ENCODE data around the gene RAD23B. TPM values are rescaled to one million over a fixed set of nuclear protein-coding genes. Genes with fewer than 3 reads are reported as not detected.

Gene RAD23B
- 92.4 TPM for total RNA-seq

DNA sequence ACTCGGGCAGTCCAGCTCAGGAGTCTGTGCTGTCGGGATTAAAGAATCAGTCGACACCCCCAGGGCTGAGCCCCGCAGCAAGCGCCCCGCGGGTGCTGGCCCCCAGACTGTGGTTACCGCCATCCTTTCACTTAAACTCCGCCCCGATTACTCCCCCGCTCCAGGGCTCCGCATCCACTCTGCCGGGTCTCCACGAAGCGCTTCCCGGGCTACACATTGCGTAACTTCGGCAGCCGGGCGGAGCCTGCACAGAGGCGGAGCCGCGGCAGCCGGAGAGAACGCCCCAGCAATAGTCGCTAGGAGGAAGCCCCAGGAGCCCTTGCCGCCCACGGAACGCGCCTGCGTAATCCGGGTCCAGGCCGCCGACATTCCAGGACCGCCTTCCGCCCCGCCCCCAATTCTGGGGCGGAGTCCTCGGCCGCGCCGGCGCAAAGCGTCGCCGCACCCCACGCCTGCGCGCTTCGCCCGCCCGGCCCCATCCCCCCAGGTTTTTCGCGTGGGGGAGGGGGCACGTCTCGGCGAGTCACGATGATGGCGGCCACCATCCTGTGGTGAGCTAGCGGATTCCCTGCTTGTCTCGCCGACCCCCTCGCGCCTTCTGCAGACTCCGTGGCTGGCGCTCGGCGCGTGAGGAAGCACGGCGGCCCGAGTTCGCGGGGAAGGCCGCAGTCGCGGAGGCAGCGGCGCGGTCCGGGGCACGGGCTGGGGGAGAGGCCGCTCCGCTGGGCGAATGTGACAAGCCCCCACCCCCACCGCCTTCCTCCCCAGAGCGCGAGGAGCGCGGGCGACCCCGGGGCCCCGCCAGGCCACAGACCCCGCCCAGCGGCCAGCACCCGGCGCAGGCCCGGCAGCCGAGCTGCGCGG is at the start of gene RAD23B:
Gene RAD23B, plus strand, starts transcription at position 521 of the 864 bp plus-strand sequence. CDS start 351 bp downstream, outside the sequence.
- Histone ChIP-seq H3K9me3 (ENCODE audit: control insufficient read depth in 3 of 3, low read length in 3 of 3) (no peaks in the 10 kb centered on the region), H3K9ac (ENCODE audit: low read depth in 1 of 3, low read length in 3 of 3) (peak within 1 kb of the TSS; percentile 95 to 99 (median 97)), H3K36me3 (ENCODE audit: control insufficient read depth in 3 of 3, insufficient read depth in 3 of 3, low read length in 3 of 3) (no peaks in the 10 kb centered on the region), H3K4me3 (ENCODE audit: low read length in 3 of 3) (peak within 1 kb of the TSS; percentile 93 to 95 (median 94)), H3K4me1 (ENCODE audit: control insufficient read depth in 3 of 3, insufficient read depth in 3 of 3, low read length in 3 of 3) (peaks cover 12 to 26% (median 16%) of the 10 kb centered on the region in 3 donors), H3K27ac (ENCODE audit: low read depth, low read length) (peak within 1 kb of the TSS; percentile 100), H3K27me3 (ENCODE audit: control insufficient read depth in 3 of 3, insufficient read depth in 3 of 3, low read length in 3 of 3) (no peaks in the 10 kb centered on the region)

DNA sequence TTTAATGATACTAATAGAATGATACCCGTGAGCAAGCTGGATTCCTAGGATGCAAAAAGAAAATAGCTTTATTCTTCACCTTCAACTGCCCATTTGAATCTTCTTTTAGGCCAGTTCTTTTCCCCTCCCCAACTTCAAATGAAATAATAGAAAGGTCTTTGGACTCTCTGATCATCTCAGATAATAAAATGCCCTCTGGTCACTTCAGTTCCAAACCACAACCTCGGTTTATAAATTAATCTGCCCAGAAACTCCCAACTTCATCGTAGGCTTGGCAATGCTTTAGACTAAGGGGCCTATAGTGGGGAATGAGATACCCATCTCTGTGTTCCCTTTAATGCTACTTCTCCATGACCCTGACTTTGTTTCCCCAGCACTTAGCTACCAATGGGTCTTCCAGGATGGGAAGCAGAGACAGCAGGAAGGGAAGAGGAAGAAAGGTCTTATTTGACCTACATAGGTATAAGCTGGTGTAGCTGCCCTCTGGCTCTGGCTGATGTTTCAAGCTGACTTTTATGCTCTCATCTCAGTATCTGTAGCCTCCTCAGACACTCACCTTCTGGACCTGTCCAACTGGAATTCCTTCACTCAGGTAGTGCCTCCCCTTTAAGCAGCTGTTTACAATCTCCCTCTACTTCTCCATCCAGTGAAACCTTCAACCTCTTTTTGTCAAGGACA is 47.2 kb upstream of the RAD23B start:
- Histone ChIP-seq H3K27ac (ENCODE audit: low read depth, low read length) (no peak overlapping the region), H3K36me3 (ENCODE audit: control insufficient read depth in 3 of 3, insufficient read depth in 3 of 3, low read length in 3 of 3) (no peaks in the 10 kb centered on the region), H3K9ac (ENCODE audit: low read depth in 1 of 3, low read length in 3 of 3) (no peak overlapping the region), H3K4me1 (ENCODE audit: control insufficient read depth in 3 of 3, insufficient read depth in 3 of 3, low read length in 3 of 3) (no peaks in the 10 kb centered on the region), H3K27me3 (ENCODE audit: control insufficient read depth in 3 of 3, insufficient read depth in 3 of 3, low read length in 3 of 3) (no peaks in the 10 kb centered on the region), H3K4me3 (ENCODE audit: low read length in 3 of 3) (no peak overlapping the region), H3K9me3 (ENCODE audit: control insufficient read depth in 3 of 3, low read length in 3 of 3) (no peaks in the 10 kb centered on the region)

DNA sequence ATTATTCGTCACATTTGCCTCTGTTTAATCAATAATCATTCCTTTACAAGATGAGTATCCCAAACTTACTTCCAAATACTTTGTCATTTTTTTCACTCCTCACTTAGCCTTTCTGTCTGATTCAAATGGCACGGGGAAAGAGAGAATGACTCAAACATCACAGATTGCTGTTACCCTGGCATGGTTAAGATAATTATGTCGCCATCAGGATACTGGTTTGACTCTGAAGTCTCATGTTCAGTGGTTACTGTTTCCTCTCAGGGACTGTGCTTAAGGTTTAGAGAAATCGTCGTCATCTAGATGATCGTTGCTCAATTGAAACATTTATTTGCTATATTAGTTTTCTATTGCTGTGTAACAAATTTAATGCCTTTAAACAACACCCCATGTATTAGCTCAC is 45.2 kb upstream of the RAD23B start:
- Histone ChIP-seq H3K9ac (ENCODE audit: low read depth in 1 of 3, low read length in 3 of 3) (no peak overlapping the region), H3K27ac (ENCODE audit: low read depth, low read length) (no peak overlapping the region), H3K36me3 (ENCODE audit: control insufficient read depth in 3 of 3, insufficient read depth in 3 of 3, low read length in 3 of 3) (no peaks in the 10 kb centered on the region), H3K4me1 (ENCODE audit: control insufficient read depth in 3 of 3, insufficient read depth in 3 of 3, low read length in 3 of 3) (no peaks in the 10 kb centered on the region), H3K9me3 (ENCODE audit: control insufficient read depth in 3 of 3, low read length in 3 of 3) (no peaks in the 10 kb centered on the region), H3K4me3 (ENCODE audit: low read length in 3 of 3) (no peak overlapping the region), H3K27me3 (ENCODE audit: control insufficient read depth in 3 of 3, insufficient read depth in 3 of 3, low read length in 3 of 3) (no peaks in the 10 kb centered on the region)

DNA sequence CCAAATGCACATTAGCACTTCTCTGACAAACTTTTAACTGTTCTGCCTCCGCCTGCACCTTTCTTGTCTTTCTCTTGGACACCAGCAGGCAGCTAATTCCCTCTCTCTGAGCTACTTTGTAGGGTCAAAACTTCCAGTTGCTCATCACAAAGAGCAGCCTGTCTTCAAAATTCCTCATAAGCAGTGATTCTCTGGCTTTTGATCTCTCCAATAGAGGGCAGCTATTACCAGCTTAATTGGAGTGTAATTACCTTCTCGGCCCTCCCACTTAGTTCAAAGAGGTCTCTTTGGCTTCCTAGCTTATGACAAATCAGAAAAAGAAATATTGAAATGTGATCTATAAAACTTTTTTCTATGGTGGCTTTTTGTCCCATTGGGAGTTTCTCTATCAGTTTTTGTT is 43.6 kb upstream of the RAD23B start:
- Histone ChIP-seq H3K36me3 (ENCODE audit: control insufficient read depth in 3 of 3, insufficient read depth in 3 of 3, low read length in 3 of 3) (no peaks in the 10 kb centered on the region), H3K4me3 (ENCODE audit: low read length in 3 of 3) (no peak overlapping the region), H3K9ac (ENCODE audit: low read depth in 1 of 3, low read length in 3 of 3) (no peak overlapping the region), H3K9me3 (ENCODE audit: control insufficient read depth in 3 of 3, low read length in 3 of 3) (no peaks in the 10 kb centered on the region), H3K27me3 (ENCODE audit: control insufficient read depth in 3 of 3, insufficient read depth in 3 of 3, low read length in 3 of 3) (no peaks in the 10 kb centered on the region), H3K4me1 (ENCODE audit: control insufficient read depth in 3 of 3, insufficient read depth in 3 of 3, low read length in 3 of 3) (peaks cover 0 to 6% (median 0%) of the 10 kb centered on the region in 3 donors), H3K27ac (ENCODE audit: low read depth, low read length) (no peak overlapping the region)

DNA sequence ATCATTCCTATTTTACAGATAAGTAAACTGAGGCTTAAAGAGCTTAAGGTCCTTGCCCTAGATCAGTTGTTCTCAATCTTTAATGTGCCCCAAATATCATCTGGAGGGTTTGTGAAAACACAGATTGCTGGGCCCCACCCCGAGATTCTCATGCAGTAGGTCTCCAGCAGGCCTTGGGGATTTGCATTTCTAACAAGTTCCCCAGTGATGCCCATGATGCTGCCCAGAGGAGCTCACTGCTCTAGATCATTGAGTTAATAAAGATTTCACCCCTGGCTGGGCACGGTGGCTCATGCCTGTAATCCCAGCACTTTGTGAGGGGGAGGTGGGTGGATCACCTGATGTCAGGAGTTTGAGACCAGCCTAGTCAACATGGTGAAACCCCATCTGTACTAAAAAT is 42.8 kb upstream of the RAD23B start:
- no peaks in the 10 kb centered on the region for H3K9me3 ChIP-seq (ENCODE audit: control insufficient read depth in 3 of 3, low read length in 3 of 3)
- peaks cover 0 to 6% (median 0%) of the 10 kb centered on the region in 3 donors for H3K4me1 ChIP-seq (ENCODE audit: control insufficient read depth in 3 of 3, insufficient read depth in 3 of 3, low read length in 3 of 3)
- H3K27ac ChIP-seq (ENCODE audit: low read depth, low read length) = no peak overlapping the region
- H3K27me3 ChIP-seq (ENCODE audit: control insufficient read depth in 3 of 3, insufficient read depth in 3 of 3, low read length in 3 of 3) = no peaks in the 10 kb centered on the region
- no peak overlapping the region for H3K4me3 ChIP-seq (ENCODE audit: low read length in 3 of 3)
- H3K9ac ChIP-seq (ENCODE audit: low read depth in 1 of 3, low read length in 3 of 3) = no peak overlapping the region
- no peaks in the 10 kb centered on the region for H3K36me3 ChIP-seq (ENCODE audit: control insufficient read depth in 3 of 3, insufficient read depth in 3 of 3, low read length in 3 of 3)

DNA sequence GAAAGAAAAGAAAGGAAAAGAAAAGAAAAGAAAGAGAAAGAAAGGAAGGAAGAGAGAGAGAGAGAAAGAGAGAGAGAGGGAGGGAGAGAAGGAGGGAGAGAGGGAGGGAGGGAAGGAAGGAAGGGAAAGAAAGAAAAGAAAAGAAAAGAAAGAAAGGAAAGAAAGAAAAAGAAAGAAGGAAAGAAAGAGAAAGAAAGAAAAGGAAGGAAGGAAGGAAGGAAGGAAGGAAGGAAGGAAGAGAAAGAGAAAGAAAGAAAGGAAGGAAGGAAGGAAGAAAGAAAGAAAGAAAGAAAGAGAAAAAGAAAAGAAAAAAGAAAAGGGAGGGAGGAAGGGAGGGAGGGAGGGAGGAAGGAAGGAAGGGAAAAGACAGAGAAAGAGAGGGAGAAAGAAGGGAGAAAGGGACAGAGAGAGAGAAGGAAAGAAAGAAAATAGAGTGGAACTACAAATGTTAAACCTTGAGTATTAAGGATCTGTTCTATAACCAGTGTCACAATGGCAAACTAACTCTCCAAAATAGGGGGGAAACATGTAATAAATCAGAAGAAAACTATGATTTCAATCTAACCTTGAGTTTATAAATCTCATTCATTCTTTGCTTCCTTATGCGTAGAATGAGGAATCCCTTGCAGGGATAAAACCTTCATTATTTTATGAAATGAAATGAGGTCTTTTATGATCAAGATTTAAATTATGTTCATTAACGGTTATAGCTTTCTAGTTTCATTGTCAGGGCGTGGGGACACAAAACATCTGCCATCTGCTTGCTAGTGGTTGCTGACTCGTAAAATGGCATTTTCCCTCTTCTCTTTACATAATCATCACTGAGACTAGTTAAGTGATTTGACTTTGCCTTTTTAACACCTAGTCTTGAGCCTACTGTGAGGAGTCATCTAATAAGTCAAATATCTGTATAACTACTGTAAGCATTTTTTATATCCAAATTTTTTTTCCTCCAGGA is 40.7 kb upstream of the RAD23B start:
- Histone ChIP-seq H3K36me3 (ENCODE audit: control insufficient read depth in 3 of 3, insufficient read depth in 3 of 3, low read length in 3 of 3) (no peaks in the 10 kb centered on the region), H3K4me3 (ENCODE audit: low read length in 3 of 3) (no peak overlapping the region), H3K9me3 (ENCODE audit: control insufficient read depth in 3 of 3, low read length in 3 of 3) (no peaks in the 10 kb centered on the region), H3K4me1 (ENCODE audit: control insufficient read depth in 3 of 3, insufficient read depth in 3 of 3, low read length in 3 of 3) (peaks cover 0 to 6% (median 0%) of the 10 kb centered on the region in 3 donors), H3K27ac (ENCODE audit: low read depth, low read length) (no peak overlapping the region), H3K27me3 (ENCODE audit: control insufficient read depth in 3 of 3, insufficient read depth in 3 of 3, low read length in 3 of 3) (no peaks in the 10 kb centered on the region), H3K9ac (ENCODE audit: low read depth in 1 of 3, low read length in 3 of 3) (no peak overlapping the region)

DNA sequence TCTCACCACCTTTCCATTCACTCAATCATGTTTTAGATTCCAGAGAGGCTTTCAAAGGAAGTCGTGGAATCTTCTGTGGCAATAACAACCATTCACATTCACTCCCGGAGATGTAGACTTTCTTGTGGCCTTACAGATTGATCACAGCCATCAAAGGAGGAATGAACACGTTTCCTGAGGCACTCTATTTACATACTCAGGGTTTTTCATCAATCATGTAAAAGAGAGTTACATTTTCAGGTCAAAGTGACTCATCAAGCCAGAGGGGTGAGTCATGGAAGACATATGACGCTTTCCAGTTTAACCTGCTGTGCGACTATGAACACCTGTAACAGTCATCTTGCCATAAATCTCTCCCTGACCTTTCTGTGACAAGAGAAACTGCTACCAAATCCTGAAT is 39.3 kb upstream of the RAD23B start:
- Histone ChIP-seq H3K9ac (ENCODE audit: low read depth in 1 of 3, low read length in 3 of 3) (no peak overlapping the region), H3K27ac (ENCODE audit: low read depth, low read length) (no peak overlapping the region), H3K4me3 (ENCODE audit: low read length in 3 of 3) (no peak overlapping the region), H3K36me3 (ENCODE audit: control insufficient read depth in 3 of 3, insufficient read depth in 3 of 3, low read length in 3 of 3) (no peaks in the 10 kb centered on the region), H3K4me1 (ENCODE audit: control insufficient read depth in 3 of 3, insufficient read depth in 3 of 3, low read length in 3 of 3) (peaks cover 3 to 9% (median 7%) of the 10 kb centered on the region in 3 donors), H3K27me3 (ENCODE audit: control insufficient read depth in 3 of 3, insufficient read depth in 3 of 3, low read length in 3 of 3) (no peaks in the 10 kb centered on the region), H3K9me3 (ENCODE audit: control insufficient read depth in 3 of 3, low read length in 3 of 3) (no peaks in the 10 kb centered on the region)

DNA sequence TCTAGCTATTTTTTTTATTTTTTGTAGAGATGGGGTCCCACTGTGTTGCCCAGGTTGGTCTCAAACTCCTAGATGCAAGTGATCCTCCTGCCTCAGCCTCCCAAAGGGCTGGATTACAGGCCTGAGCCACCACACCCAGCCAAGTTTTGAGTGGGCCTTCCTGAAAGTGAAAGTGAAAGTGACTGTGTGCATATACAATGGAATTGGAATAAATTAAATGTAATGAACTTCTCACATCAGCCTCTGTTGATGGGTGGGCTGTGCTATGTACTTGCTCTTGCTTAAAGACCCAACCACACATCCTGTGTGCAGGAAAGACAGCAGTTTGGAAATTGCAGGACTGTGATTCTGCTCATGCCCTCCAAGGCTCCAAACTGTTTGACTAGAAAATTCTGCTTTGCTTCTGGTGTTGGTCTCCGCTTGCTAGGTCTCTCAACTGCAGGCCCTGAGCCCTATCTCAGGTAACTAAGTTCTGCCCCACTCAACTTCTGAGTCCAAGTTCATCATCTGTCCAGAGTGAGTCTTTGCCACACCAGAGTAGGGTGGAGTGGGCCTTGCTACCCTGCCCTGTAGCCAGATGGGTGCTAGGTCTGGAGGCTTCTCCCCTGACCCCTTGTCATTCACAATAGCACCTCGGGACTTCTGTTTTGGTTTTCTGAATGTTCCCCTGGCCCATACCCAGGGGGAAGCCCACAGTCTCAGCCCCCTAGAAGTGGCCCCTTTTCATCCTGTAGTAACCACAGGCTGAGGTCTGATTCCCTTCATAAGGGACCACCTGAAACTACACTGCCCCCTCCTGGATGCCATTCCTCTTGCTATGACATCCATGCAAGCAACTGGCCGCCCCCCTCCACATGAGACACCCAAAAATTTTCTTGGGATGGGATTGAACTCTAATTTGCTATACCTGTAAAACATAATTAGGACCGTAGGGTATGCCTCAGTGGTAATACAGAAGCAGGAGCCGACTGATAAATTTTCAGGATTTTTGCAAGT is 36.5 kb upstream of the RAD23B start:
- no peaks in the 10 kb centered on the region for H3K27me3 ChIP-seq (ENCODE audit: control insufficient read depth in 3 of 3, insufficient read depth in 3 of 3, low read length in 3 of 3)
- no peak overlapping the region for H3K27ac ChIP-seq (ENCODE audit: low read depth, low read length)
- H3K4me3 ChIP-seq (ENCODE audit: low read length in 3 of 3) = no peak overlapping the region
- no peak overlapping the region for H3K9ac ChIP-seq (ENCODE audit: low read depth in 1 of 3, low read length in 3 of 3)
- no peaks in the 10 kb centered on the region for H3K36me3 ChIP-seq (ENCODE audit: control insufficient read depth in 3 of 3, insufficient read depth in 3 of 3, low read length in 3 of 3)
- H3K9me3 ChIP-seq (ENCODE audit: control insufficient read depth in 3 of 3, low read length in 3 of 3) = no peaks in the 10 kb centered on the region
- peaks cover 9 to 21% (median 15%) of the 10 kb centered on the region in 3 donors for H3K4me1 ChIP-seq (ENCODE audit: control insufficient read depth in 3 of 3, insufficient read depth in 3 of 3, low read length in 3 of 3)

DNA sequence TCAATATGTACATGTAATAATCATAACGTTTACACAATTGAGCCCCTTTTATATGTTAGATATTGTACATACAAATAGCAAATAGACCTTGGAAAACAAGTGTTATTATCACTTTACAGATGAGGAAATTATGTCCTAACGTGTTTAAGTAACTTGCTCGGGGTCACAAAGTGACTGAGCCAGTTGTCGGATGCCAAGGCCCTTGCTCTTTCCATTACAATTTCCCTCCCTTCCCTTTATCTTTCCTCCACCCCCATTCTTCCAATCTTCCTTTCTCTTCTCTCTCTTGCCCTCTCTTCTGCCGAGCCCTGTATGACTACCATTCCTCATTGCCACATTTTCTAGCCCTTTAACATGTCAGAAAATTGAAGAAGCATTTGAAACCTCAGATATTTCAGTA is 34.4 kb upstream of the RAD23B start:
- H3K4me3 ChIP-seq (ENCODE audit: low read length in 3 of 3) = peak overlapping the region in 2 of 3 donors; percentile 17 to 25
- no peaks in the 10 kb centered on the region for H3K27me3 ChIP-seq (ENCODE audit: control insufficient read depth in 3 of 3, insufficient read depth in 3 of 3, low read length in 3 of 3)
- H3K4me1 ChIP-seq (ENCODE audit: control insufficient read depth in 3 of 3, insufficient read depth in 3 of 3, low read length in 3 of 3) = peaks cover 17 to 29% (median 21%) of the 10 kb centered on the region in 3 donors
- no peaks in the 10 kb centered on the region for H3K36me3 ChIP-seq (ENCODE audit: control insufficient read depth in 3 of 3, insufficient read depth in 3 of 3, low read length in 3 of 3)
- H3K9ac ChIP-seq (ENCODE audit: low read depth in 1 of 3, low read length in 3 of 3) = peak overlapping the region in 1 of 3 donors; percentile 52
- peak overlapping the region; percentile 71 for H3K27ac ChIP-seq (ENCODE audit: low read depth, low read length)
- H3K9me3 ChIP-seq (ENCODE audit: control insufficient read depth in 3 of 3, low read length in 3 of 3) = no peaks in the 10 kb centered on the region
